HCT116 (cell line): ENCODE data around the gene HSCB. TPM values are rescaled to one million over a fixed set of nuclear protein-coding genes. Genes with fewer than 3 reads are reported as not detected.
A peak's percentile ranks its signal among the peaks of the same experiment; 100 is the strongest.
"Not testable (repeated sequence)": the region's sequence is repeated elsewhere in the genome, so short reads cannot be mapped to it uniquely, and the experiment has no call there.

Experiments used
- ATAC-seq: fragments of 200-7000 bp; cut with Tn5 transposase; 2 replicates; pipeline ENCODE4 v1.9.1; 2020; ENCODE audit warnings: mild to moderate bottlenecking, moderate library complexity
- BruUV-seq: library from RNA; stranded (reverse); fragments of 400-500 nt; replicated peaks from 2 replicates; lab custom pipeline; 2021; lab: Mats Ljungman, UMichigan
- CTCF ChIA-PET: fragments of 300-600 bp; sonication (Branson Sonifier 250); formaldehyde crosslinking; loops from one replicate; lab custom pipeline; 2021; ENCODE audit warnings: antibody characterized with exemption; lab: Charles Lee
- POLR2A ChIA-PET: fragments of 300-600, 350-600 bp; sonication (Branson Sonifier 250); formaldehyde crosslinking; loops from one replicate; lab custom pipeline; 2021; ENCODE audit warnings: antibody characterized with exemption; lab: Charles Lee
- RAD21 ChIA-PET, 2 experiments: fragments of 300-600 bp; sonication (Branson Sonifier 250); formaldehyde crosslinking; loops; one replicate each; lab custom pipeline; 2023; ENCODE audit warnings: low total read pairs in 2 of 2; ENCODE audit not compliant: uncharacterized antibody in 2 of 2, unreplicated experiment in 2 of 2, low non-redundant PET in 1 of 2; lab: Charles Lee
- DNase-seq: peaks from one replicate; pipeline ENCODE4 v3.0.0-alpha.2; 2010; ENCODE audit warnings: low read depth, low spot score
- H2AFZ ChIP-seq: fragments of 200-600 bp; shearing (Covaris generic), sonication (generic); 2 replicates; pipeline ENCODE4 v1.6.1; 2017; ENCODE audit warnings: low read depth, mixed run types, mixed read lengths, antibody characterized with exemption, low read length; ENCODE audit not compliant: poor library complexity, severe bottlenecking
- H3K27ac ChIP-seq: 2 replicates; pipeline ENCODE4 v1.5.1; 2012; ENCODE audit warnings: low read depth, low read length
- H3K27me3 ChIP-seq: fragments of 200-600 bp; sonication (generic); 2 replicates; pipeline ENCODE4 v1.6.1; 2016; ENCODE audit warnings: mixed run types, low read length, mixed read lengths; ENCODE audit not compliant: insufficient read depth
- H3K36me3 ChIP-seq, 2 experiments: fragments of 200-500 bp in 1 of 2; fragments of 200-600 bp in 1 of 2; sonication (Bioruptor generic) in 1 of 2; sonication (generic) in 1 of 2; 2 replicates each; pipeline versions ENCODE4 v1.5.1 to v1.6.1; 2014 to 2016; ENCODE audit warnings: low read length in 2 of 2, inconsistent platforms in 1 of 2, mixed read lengths in 1 of 2, mixed run types in 1 of 2; ENCODE audit not compliant: insufficient read depth in 2 of 2, control insufficient read depth in 1 of 2
- H3K4me1 ChIP-seq, 2 experiments: fragments of 200-600 bp in 1 of 2; sonication (generic) in 1 of 2; 2 replicates each; pipeline versions ENCODE4 v1.5.1 to v1.6.1; 2012 to 2017; ENCODE audit warnings: low read length in 2 of 2, inconsistent platforms in 1 of 2, mild to moderate bottlenecking in 1 of 2, mixed read lengths in 1 of 2, mixed run types in 1 of 2, moderate library complexity in 1 of 2; ENCODE audit not compliant: insufficient read depth in 2 of 2, control insufficient read depth in 1 of 2
- H3K4me2 ChIP-seq: fragments of 200-600 bp; sonication (generic); 2 replicates; pipeline ENCODE4 v1.6.1; 2017; ENCODE audit warnings: mixed run types, low read length, mixed read lengths
- H3K4me3 ChIP-seq, 2 experiments: fragments of 200-600 bp in 1 of 2; sonication (generic) in 1 of 2; replicated peaks in 1 of 2; 2 replicates each; pipeline ENCODE4 v1.5.1; 2011 to 2016; ENCODE audit warnings: low read length in 2 of 2, control low read depth in 1 of 2, low read depth in 1 of 2, mild to moderate bottlenecking in 1 of 2, mixed read lengths in 1 of 2, mixed run types in 1 of 2
- H3K79me2 ChIP-seq: fragments of 200-600 bp; sonication (generic); 2 replicates; pipeline ENCODE4 v1.6.1; 2017; ENCODE audit warnings: mild to moderate bottlenecking, mixed run types, low read length, moderate library complexity, mixed read lengths; ENCODE audit not compliant: insufficient read depth
- H3K9ac ChIP-seq: fragments of 200-600 bp; sonication (generic); 2 replicates; pipeline ENCODE4 v1.6.1; 2016; ENCODE audit warnings: low read length, mixed read lengths
- H3K9me2 ChIP-seq: fragments of 200-600 bp; sonication (generic), shearing (Covaris generic); 2 replicates; pipeline ENCODE4 v1.6.1; 2017; ENCODE audit warnings: mixed run types, mild to moderate bottlenecking, moderate library complexity; ENCODE audit not compliant: insufficient read depth
- H3K9me3 ChIP-seq, 2 experiments: fragments of 200-500 bp in 1 of 2; fragments of 200-600 bp in 1 of 2; sonication (Bioruptor generic) in 1 of 2; sonication (generic) in 1 of 2; 2 replicates each; pipeline ENCODE4 v1.6.1; 2014 to 2017; ENCODE audit warnings: low read length in 2 of 2, mixed read lengths in 2 of 2, inconsistent platforms in 1 of 2, low read depth in 1 of 2, mild to moderate bottlenecking in 1 of 2, mixed run types in 1 of 2, moderate library complexity in 1 of 2; ENCODE audit not compliant: control insufficient read depth in 1 of 2, insufficient read depth in 1 of 2
- H4K20me1 ChIP-seq: fragments of 200-600 bp; sonication (generic), shearing (Covaris generic); 2 replicates; pipeline ENCODE4 v1.6.1; 2017; ENCODE audit warnings: mixed run types, mild to moderate bottlenecking, moderate library complexity; ENCODE audit not compliant: insufficient read depth
- ATF3 ChIP-seq: IDR thresholded peaks from 2 replicates; pipeline ENCODE4 v1.6.1; 2012
- CEBPB ChIP-seq: IDR thresholded peaks from 2 replicates; pipeline ENCODE4 v1.6.1; 2012; ENCODE audit warnings: low read depth
- EZH2 ChIP-seq: fragments of 200-600 bp; sonication (generic); IDR thresholded peaks from 2 replicates; pipeline ENCODE4 v1.6.1; 2017; ENCODE audit warnings: antibody characterized with exemption, mixed run types
- FOSL1 ChIP-seq: IDR thresholded peaks from 2 replicates; pipeline ENCODE4 v1.6.1; 2012; ENCODE audit warnings: low read depth
- RAD21 ChIP-seq: IDR thresholded peaks from 2 replicates; pipeline ENCODE4 v1.6.1; 2012; ENCODE audit warnings: low read depth, mild to moderate bottlenecking
- intact Hi-C: fragments of 100-400 bp; cut with micrococcal nuclease; formaldehyde crosslinking; loops from 2 replicates; pipeline ENCODE4 v1.10.0; 2022
- total RNA-seq: library from RNA; stranded (reverse); gene quantifications from one replicate; pipeline ENCODE4 v1.2.1, GENCODE V29; 2021; ENCODE audit not compliant: unreplicated experiment

The HSCB gene
- total RNA-seq, 1 experiment from 2014 or later: 14.5 TPM

DNA sequence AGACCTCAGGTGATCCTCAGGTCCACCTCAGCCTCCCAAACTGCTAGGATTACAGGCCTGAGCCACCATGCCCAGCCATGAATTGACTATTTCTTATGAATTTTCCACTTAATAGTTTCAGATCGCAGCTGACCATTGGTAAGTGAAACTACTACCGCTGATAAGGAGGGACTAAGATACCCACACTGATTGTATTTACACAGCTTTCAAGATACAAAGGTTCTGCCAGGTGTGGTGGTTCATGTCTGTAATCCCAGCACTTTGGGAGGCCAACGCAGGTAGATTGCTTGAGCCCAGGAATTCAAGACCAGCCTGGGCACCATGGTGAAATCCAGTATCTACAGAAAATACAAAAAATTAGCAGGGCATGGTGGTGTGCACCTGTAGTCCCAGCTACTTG, 4.1 kb upstream of the HSCB start:
- CTCF ChIA-PET: no interaction called here

DNA sequence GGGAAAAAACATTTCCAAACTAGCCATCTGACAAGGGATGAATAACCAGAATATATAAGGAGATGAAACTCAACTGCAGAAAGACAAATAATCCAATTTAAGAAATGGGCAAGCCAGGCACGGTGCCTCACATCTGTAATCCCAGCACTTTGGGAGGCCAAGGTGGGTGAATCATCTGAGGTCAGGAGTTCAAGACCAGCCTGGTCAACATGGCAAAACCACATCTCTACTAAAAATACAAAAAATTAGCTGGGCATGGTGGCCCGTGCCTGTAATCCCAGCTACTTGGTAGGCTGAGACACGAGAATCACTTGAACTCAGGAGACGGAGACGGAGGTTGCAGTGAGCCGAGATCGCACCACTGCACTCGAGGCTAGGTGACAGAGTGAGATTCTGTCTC, 3.0 kb upstream of the HSCB start:
- RAD21 ChIA-PET: not testable (repeated sequence)
- H3K4me2 ChIP-seq: peak overlapping the region; percentile 15; the same call in 1 of the 2 replicates

More for the DNA sequence above, 4.1 kb upstream of the HSCB start:
- no peaks in the 10 kb centered on the region for H3K9me3 ChIP-seq
- ATAC-seq: no peak
- no peaks in the 10 kb centered on the region for H3K9me2 ChIP-seq
- H3K4me3 ChIP-seq: no peak overlapping the region
- H4K20me1 ChIP-seq: no peaks in the 10 kb centered on the region
- intact Hi-C loops: no loop called here
- H3K79me2 ChIP-seq: peaks cover 80% of the 10 kb centered on the region
- TF ChIP-seq RAD21 (no peak), FOSL1 (no peak), EZH2 (no peak), CEBPB (no peak), ATF3 (no peak)
- ChIA-PET RAD21 (no interaction called here), POLR2A (no interaction called here)
- H2AFZ ChIP-seq: no peak overlapping the region
- H3K36me3 ChIP-seq: peaks cover 6 to 20% of the 10 kb centered on the region in 2 experiments; a peak in 3 of 4 replicates
- H3K4me2 ChIP-seq: no peak overlapping the region
- no peaks in the 10 kb centered on the region for H3K27me3 ChIP-seq
- peaks cover 6 to 24% of the 10 kb centered on the region in 2 experiments; a peak in 3 of 4 replicates for H3K4me1 ChIP-seq
- no peak for DNase-seq
- H3K27ac ChIP-seq: no peak overlapping the region
- BruUV-seq: no TSS peak
- H3K9ac ChIP-seq: no peak overlapping the region

More for the DNA sequence above, 3.0 kb upstream of the HSCB start:
- H3K9me2 ChIP-seq, CTCF ChIA-PET, DNase-seq, H3K27me3 ChIP-seq, ATAC-seq, H3K9ac ChIP-seq, H4K20me1 ChIP-seq, H3K4me3 ChIP-seq, POLR2A ChIA-PET, intact Hi-C loops, H3K9me3 ChIP-seq, BruUV-seq, H3K27ac ChIP-seq, H2AFZ ChIP-seq: not testable (repeated sequence)
- Histone ChIP-seq H3K4me1 (peaks cover 6 to 32% of the 10 kb centered on the region in 2 experiments; a peak in 3 of 4 replicates), H3K36me3 (peaks cover 0 to 13% of the 10 kb centered on the region in 2 experiments; a peak in 1 of 4 replicates), H3K79me2 (peaks cover 86% of the 10 kb centered on the region)
